Measurements from ENCODE around the gene ZNF609.

Gene ZNF609

DNA sequence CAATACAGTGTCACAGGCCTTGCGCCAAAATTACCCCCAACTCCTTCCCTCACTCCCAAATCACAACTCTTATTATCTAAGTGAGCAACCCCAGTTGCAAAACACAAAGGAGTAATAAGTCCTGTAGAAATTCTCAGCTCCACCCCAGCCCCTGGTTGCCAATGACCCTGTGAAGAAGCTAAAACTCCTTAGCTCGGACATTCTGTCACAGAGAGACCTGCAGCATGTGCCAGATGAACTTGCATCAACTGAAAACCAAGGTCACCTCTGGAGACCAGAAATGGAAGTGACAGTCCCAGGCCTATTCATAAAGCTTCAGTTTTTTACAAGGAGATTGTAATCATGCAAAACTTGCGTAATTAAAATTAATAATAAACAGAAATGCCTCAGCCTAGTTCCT, 259.8 kb downstream of the ZNF609 start:
- DNase-seq (ENCODE audit: low read depth): no peak

- no peak for DNase-seq (ENCODE audit: low read depth)
Measured at GRCh38 chr15:64730151-64730550, 269.8 kb downstream of the ZNF609 start.

DNA sequence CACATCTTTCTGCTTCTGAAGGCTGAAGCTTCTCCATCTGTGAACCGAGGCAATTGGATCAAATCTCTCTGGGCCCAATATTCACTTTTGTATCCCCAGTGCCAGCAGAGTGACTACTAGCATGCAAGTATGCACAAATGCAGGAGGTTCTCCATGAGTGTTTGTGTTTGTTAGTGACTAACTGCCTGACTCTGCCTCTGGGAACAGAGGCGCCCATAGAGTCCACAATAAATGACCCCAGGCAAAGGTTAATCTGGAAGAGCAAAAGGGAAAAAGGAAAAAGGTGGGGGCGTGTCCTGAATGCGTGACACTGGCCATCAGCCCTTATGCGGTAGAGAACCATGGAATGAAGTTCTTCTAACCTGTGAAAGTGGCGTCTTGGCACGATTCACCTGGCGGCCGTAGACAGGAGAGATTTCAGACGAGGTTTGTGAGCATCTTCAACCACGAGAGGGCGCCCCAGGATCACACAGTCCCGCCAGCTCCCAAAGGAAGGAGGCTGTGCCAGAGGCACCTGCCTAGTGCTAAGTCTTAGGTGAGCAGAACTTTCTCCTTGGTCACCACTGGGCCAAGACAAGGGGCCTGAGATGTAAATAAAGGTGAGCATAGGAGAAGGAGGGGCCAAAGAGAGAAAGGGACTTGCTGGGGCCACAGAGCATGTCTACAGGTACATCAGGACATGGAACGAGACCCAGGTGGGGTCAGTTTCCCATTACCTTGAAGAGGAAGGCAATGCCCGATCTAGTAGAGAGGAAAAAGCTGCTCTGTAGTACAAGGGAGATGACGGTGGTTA, 270.8 kb downstream of the ZNF609 start:
- DNase-seq (ENCODE audit: low read depth): no peak

- no peak for DNase-seq (ENCODE audit: low read depth)
Measured at GRCh38 chr15:64731805-64732151, 271.4 kb downstream of the ZNF609 start.

- no peak for DNase-seq (ENCODE audit: low read depth)
Measured at GRCh38 chr15:64732156-64732860, 271.9 kb downstream of the ZNF609 start.
